PC-9 (cell line): Measurements from ENCODE around the gene CPB2.

Experiments used
- CTCF ChIP-seq: fragments of 200-600 bp; sonication (generic); conservative IDR thresholded peaks from 2 replicates; pipeline ENCODE4 v1.6.1; 2017; ENCODE audit warnings: mixed run types, antibody characterized with exemption, mild to moderate bottlenecking, moderate library complexity
- EZH2 ChIP-seq: fragments of 200-600 bp; sonication (generic); IDR thresholded peaks from 2 replicates; pipeline ENCODE4 v1.8.0; 2017; ENCODE audit warnings: antibody characterized with exemption, low read depth

- TF ChIP-seq EZH2 = no peak
- no peak for TF ChIP-seq CTCF
These were observed 32.9 kb upstream of the CPB2 start for GRCh38 chr13:46137627-46138317.
